ENCODE results near the gene TBX18. TPM values are rescaled to one million over a fixed set of nuclear protein-coding genes. Genes with fewer than 3 reads are reported as not detected.

The TBX18 gene
- total RNA-seq, result 13.0 and 31.5 TPM in 2 replicates

DNA sequence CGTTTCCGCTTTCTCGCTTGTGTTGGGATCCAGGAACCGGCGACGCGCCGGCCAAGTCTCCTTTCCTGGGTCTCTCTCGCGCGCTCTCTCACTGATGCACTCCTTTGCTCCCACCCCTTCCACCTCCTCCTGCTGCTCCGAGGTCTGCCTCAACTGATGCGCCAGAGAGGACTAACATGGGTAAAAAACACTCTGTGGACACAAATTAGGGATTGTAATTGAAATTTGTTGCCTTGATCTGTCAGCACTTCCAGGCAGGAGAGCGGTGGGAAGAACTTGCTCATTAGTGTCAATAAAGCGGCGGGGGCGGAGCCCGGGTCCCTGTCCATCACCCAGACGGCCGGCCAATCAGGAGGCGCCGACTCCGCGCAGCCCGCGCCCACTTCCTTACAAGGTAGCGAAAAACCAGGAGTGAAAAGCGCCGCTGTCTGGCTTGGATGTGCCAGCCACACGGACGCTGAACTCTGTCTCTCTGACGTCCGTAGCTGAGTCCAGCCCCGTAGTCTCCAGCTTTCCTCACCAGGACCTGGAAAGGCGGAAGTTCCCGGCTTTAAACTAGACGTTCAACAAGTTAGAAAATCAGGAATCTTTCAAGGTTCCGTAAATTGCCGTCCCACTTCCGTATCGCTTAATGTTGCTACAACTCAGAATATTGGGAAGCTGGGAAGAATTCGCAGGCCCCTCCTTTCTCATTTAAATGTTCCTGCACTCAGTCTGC is at the start of gene TBX18:
TSS of gene TBX18 (minus strand) at position 267 of the 718 bp plus-strand sequence. CDS start 417 bp downstream, outside the sequence.

Measured in epithelial cell of umbilical artery (primary cell).